Testis (tissue), 2 donors: ENCODE results near the gene NOL4L.

Source experiments
- CTCF ChIP-seq, 3 experiments: fragments of 450-650 bp in 2 of 3; fragments of 200-600 bp in 1 of 3; sonication (generic) in 1 of 3; IDR thresholded peaks; one replicate each; pipeline ENCODE4 v1.5.1; 2016 to 2019; ENCODE audit warnings: antibody characterized with exemption in 3 of 3, mild to moderate bottlenecking in 2 of 3, moderate library complexity in 1 of 3
- POLR2A ChIP-seq: fragments of 450-650 bp; IDR thresholded peaks from one replicate; pipeline ENCODE4 v1.6.1; 2017; ENCODE audit warnings: antibody characterized with exemption, mild to moderate bottlenecking, moderate library complexity

GRCh38 chr20:32436142-32436861 lies 148.8 kb downstream of the NOL4L start:
- TF ChIP-seq CTCF (IDR thresholded peaks at IDR 0.05) (no peak), POLR2A (no peak)
